Activated CD8-positive, alpha-beta T cell treated with anti-CD3 and anti-CD28 coated beads for 36 hours (primary cell): Measurements from ENCODE around the gene ALG12. TPM values are rescaled to one million over a fixed set of nuclear protein-coding genes. Genes with fewer than 3 reads are reported as not detected.
A peak's percentile ranks its signal among the peaks of the same experiment; 100 is the strongest.

Source experiments
- ATAC-seq: fragments of 200-7000 bp; cut with Tn5 transposase; one replicate; pipeline ENCODE4 v1.10.0; 2021; ENCODE audit warnings: mild to moderate bottlenecking, moderate library complexity
- CTCF ChIA-PET: fragments of 350-600 bp; sonication (Branson Sonifier 250); formaldehyde crosslinking; loops from one replicate; lab custom pipeline; 2021; ENCODE audit warnings: antibody characterized with exemption; lab: Charles Lee
- POLR2A ChIA-PET: fragments of 350-600 bp; sonication (Branson Sonifier 250); formaldehyde crosslinking; loops from one replicate; lab custom pipeline; 2021; ENCODE audit warnings: antibody characterized with exemption; lab: Charles Lee
- DNase-seq: peaks from one replicate; pipeline ENCODE4 v3.0.0-alpha.2; 2020
- H3K27ac Mint-ChIP-seq: one replicate; pipeline ENCODE4 v1.8.0; 2021; ENCODE audit warnings: mild to moderate bottlenecking, mixed read lengths
- H3K27me3 Mint-ChIP-seq: one replicate; pipeline ENCODE4 v1.8.0; 2021; ENCODE audit warnings: mixed read lengths
- H3K36me3 Mint-ChIP-seq: one replicate; pipeline ENCODE4 v1.8.0; 2021; ENCODE audit warnings: low read depth, mixed read lengths
- H3K4me1 Mint-ChIP-seq: one replicate; pipeline ENCODE4 v1.8.0; 2021; ENCODE audit warnings: low read depth, mixed read lengths
- H3K4me3 Mint-ChIP-seq: one replicate; pipeline ENCODE4 v1.8.0; 2021; ENCODE audit warnings: mild to moderate bottlenecking, moderate library complexity, mixed read lengths
- H3K9me3 Mint-ChIP-seq: one replicate; pipeline ENCODE4 v1.8.0; 2021; ENCODE audit warnings: mixed read lengths
- CTCF ChIP-seq: fragments of 200-600 bp; IDR thresholded peaks from one replicate; pipeline ENCODE4 v1.8.0; 2022; ENCODE audit warnings: antibody characterized with exemption, mild to moderate bottlenecking
- intact Hi-C: fragments of 100-400 bp; cut with micrococcal nuclease; formaldehyde crosslinking; loops from one replicate; pipeline ENCODE4 v1.10.0; 2022
- total RNA-seq, 2 experiments: library from RNA; stranded (reverse); gene quantifications; one replicate each; pipeline ENCODE4 v1.2.3, GENCODE V29; 2021

ALG12 gene
- total RNA-seq, 2 experiments from 2014 or later = 10.7 to 12.0 TPM

GRCh38 chr22:49925525-49926128 lies 7.4 kb upstream of the ALG12 start:
- H3K4me1 Mint-ChIP-seq = peaks cover 33% of the 10 kb centered on the region
- peak overlapping the region; percentile 94 for H3K27ac Mint-ChIP-seq
- intact Hi-C loops = loop anchor here (10.0 kb wide), 1 partner anchor 161 kb away; no protein-coding TSS in a partner anchor
- peaks cover 35% of the 10 kb centered on the region for H3K36me3 Mint-ChIP-seq
- H3K27me3 Mint-ChIP-seq = no peaks in the 10 kb centered on the region
- peak overlapping the region; percentile 77 for H3K4me3 Mint-ChIP-seq
- peak; percentile 84 for ATAC-seq
- DNase-seq = peak; percentile 87
- no peak for TF ChIP-seq CTCF
- H3K9me3 Mint-ChIP-seq = no peaks in the 10 kb centered on the region
- CTCF ChIA-PET = interaction anchor here (0.8 to 3.6 kb wide), 4 partner anchors 54 to 158 kb away, joined by 3 to 34 read pairs (median 8); no protein-coding TSS in a partner anchor
- POLR2A ChIA-PET = interaction anchor here (0.5 to 1.9 kb wide), 5 partner anchors 11 to 410 kb away, joined by 3 to 9 read pairs (median 6); no protein-coding TSS in a partner anchor

GRCh38 chr22:49924113-49924833 lies 6.0 kb upstream of the ALG12 start:
- no peak for TF ChIP-seq CTCF
- no peaks in the 10 kb centered on the region for H3K9me3 Mint-ChIP-seq
- ATAC-seq (no peak), DNase-seq (no peak)
- ChIA-PET POLR2A (interaction anchor here (0.9 to 1.7 kb wide), 3 partner anchors 12 to 86 kb away, joined by 3 to 4 read pairs (median 3); partner anchors contain the start of gene PIM3), CTCF (interaction anchor here (2.4 kb wide), 1 partner anchor 157 kb away, joined by 13 read pairs; no protein-coding TSS in a partner anchor)
- H3K27ac Mint-ChIP-seq = peak overlapping the region; percentile 94
- H3K4me1 Mint-ChIP-seq = peaks cover 36% of the 10 kb centered on the region
- no peak overlapping the region for H3K4me3 Mint-ChIP-seq
- H3K36me3 Mint-ChIP-seq = peaks cover 37% of the 10 kb centered on the region
- intact Hi-C loops = loop anchor here (10.0 kb wide), 1 partner anchor 159 kb away; no protein-coding TSS in a partner anchor
- no peaks in the 10 kb centered on the region for H3K27me3 Mint-ChIP-seq

GRCh38 chr22:49923445-49923844 lies 5.2 kb upstream of the ALG12 start:
- POLR2A ChIA-PET = interaction anchor here (1.5 kb wide), 1 partner anchor 85 kb away, joined by 3 read pairs; no protein-coding TSS in a partner anchor
- H3K4me3 Mint-ChIP-seq = no peak overlapping the region
- peak overlapping the region; percentile 64 for H3K27ac Mint-ChIP-seq
- H3K4me1 Mint-ChIP-seq = peaks cover 36% of the 10 kb centered on the region
- CTCF ChIA-PET = no interaction called here
- no peak for ATAC-seq
- no peaks in the 10 kb centered on the region for H3K9me3 Mint-ChIP-seq
- H3K27me3 Mint-ChIP-seq = no peaks in the 10 kb centered on the region
- intact Hi-C loops = loop anchor here (10.0 kb wide), 1 partner anchor 159 kb away; no protein-coding TSS in a partner anchor
- peak; percentile 23 for TF ChIP-seq CTCF
- DNase-seq = no peak
- H3K36me3 Mint-ChIP-seq = peaks cover 37% of the 10 kb centered on the region

- no peak for TF ChIP-seq CTCF
Observed at GRCh38 chr22:49922926-49923325, 4.7 kb upstream of the ALG12 start.

More at GRCh38 chr22:49922926-49923325, 4.7 kb upstream of the ALG12 start:
- Mint-ChIP-seq H3K4me3 (no peak overlapping the region), H3K27me3 (no peaks in the 10 kb centered on the region), H3K4me1 (peaks cover 36% of the 10 kb centered on the region), H3K36me3 (peaks cover 37% of the 10 kb centered on the region), H3K27ac (no peak overlapping the region), H3K9me3 (no peaks in the 10 kb centered on the region)
- ATAC-seq = no peak
- ChIA-PET POLR2A (interaction anchor here (1.5 kb wide), 1 partner anchor 84 kb away, joined by 3 read pairs; no protein-coding TSS in a partner anchor), CTCF (interaction anchor here (1.8 kb wide), 1 partner anchor 108 kb away, joined by 6 read pairs; no protein-coding TSS in a partner anchor)
- no peak for DNase-seq
- intact Hi-C loops = loop anchor here (10.0 kb wide), 1 partner anchor 158 kb away; no protein-coding TSS in a partner anchor
